GM18526 (cell line): ENCODE results near the gene DES.

ENCODE experiments used
- POLR2A ChIP-seq: IDR thresholded peaks from 3 replicates; pipeline ENCODE4 v1.6.1; 2011; ENCODE audit not compliant: insufficient read length; ENCODE audit errors: extremely low read depth

Gene DES

GRCh38 chr2:219426534-219427136, 8.5 kb downstream of the DES start:
- no peak for TF ChIP-seq POLR2A

- TF ChIP-seq POLR2A: no peak
Observed at GRCh38 chr2:219428469-219428868, 10.3 kb downstream of the DES start.

GRCh38 chr2:219429958-219430606, 11.9 kb downstream of the DES start:
- TF ChIP-seq POLR2A: no peak

- TF ChIP-seq POLR2A: no peak
Observed at GRCh38 chr2:219430633-219431615, 12.7 kb downstream of the DES start.

- no peak for TF ChIP-seq POLR2A
Observed at GRCh38 chr2:219433666-219434467, 15.7 kb downstream of the DES start.

- no peak for TF ChIP-seq POLR2A
Observed at GRCh38 chr2:219434468-219434717, 16.2 kb downstream of the DES start.

GRCh38 chr2:219434718-219435525, 16.7 kb downstream of the DES start, which contains the start of gene SPEG:
Gene SPEG, plus strand, starts transcription at chr2:219434843. Its CDS starts 135 bp downstream, at chr2:219434978.
- TF ChIP-seq POLR2A: no peak

GRCh38 chr2:219435701-219436100, 17.5 kb downstream of the DES start:
- no peak for TF ChIP-seq POLR2A

- no peak for TF ChIP-seq POLR2A
Observed at GRCh38 chr2:219436491-219436890, 18.3 kb downstream of the DES start.

GRCh38 chr2:219437141-219437540, 19.0 kb downstream of the DES start:
- TF ChIP-seq POLR2A: no peak

- no peak for TF ChIP-seq POLR2A
Observed at GRCh38 chr2:219437690-219438206, 19.6 kb downstream of the DES start.

- no peak for TF ChIP-seq POLR2A
Observed at GRCh38 chr2:219438453-219438852, 20.3 kb downstream of the DES start.

GRCh38 chr2:219439506-219439905, 21.3 kb downstream of the DES start:
- TF ChIP-seq POLR2A: no peak

GRCh38 chr2:219440388-219441256, 22.4 kb downstream of the DES start:
- TF ChIP-seq POLR2A: no peak
